Measurements from ENCODE around the gene NEDD8. TPM values are rescaled to one million over a fixed set of nuclear protein-coding genes. Genes with fewer than 3 reads are reported as not detected.

NEDD8 gene
- total RNA-seq (2021), result 214 and 225 TPM in 2 replicates
- long read RNA-seq, transcript NEDD8-201 (4 exons, 708 nt), result major isoform, 70 of 76 reads
- long read RNA-seq, partial matches to known transcripts, result 0 of 76 reads
- long read RNA-seq, other reads (novel, unspliced or antisense), result 2 of 76 reads

DNA sequence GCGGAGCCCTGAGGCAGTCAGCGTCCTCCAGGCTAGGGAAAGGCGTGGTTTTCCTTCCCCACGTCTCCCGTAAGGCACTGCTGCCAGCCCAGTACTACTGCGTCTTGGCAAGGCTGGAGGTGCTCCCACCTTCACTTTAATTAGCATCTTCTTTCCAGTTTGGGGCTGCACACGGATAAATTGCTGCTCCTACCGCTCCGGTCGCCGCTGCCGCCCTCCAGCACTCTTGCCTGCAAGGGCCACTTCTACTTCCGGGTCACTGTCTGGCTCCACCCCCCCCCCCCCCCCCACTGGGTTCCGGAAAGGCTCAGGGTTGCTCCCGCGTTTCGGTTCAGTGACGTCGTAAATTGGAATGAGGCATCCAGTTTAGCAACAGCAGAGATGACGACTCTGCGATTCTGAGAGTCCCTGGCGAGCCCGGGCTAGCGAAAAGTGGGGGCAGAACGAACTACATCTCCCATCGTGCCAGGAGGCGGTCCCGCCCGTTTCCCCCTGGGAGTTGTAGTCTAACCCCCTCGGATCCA, at the start of gene NEDD8:
NEDD8 (minus strand) TSS at position 247 of the 524 bp plus-strand sequence; CDS start at position 147, 100 bp downstream.
- Histone ChIP-seq H3K4me2 (ENCODE audit: insufficient read depth, insufficient read length, low read length) (peak within 1 kb of the TSS; percentile 99), H3K27ac (ENCODE audit: insufficient read length, low read depth, low read length) (peak within 1 kb of the TSS; percentile 57), H2AFZ (ENCODE audit: low read length) (peak within 1 kb of the TSS; percentile 32), H2BK120ac (ENCODE audit: low read depth, low read length, poor library complexity, severe bottlenecking) (no peak within 1 kb of the TSS), H3T11ph (ENCODE audit: low read length) (no peak within 1 kb of the TSS), H4K20me1 (ENCODE audit: control insufficient read depth, insufficient read depth, insufficient read length) (no peaks in the 10 kb centered on the region), H2BK20ac (ENCODE audit: low read depth, low read length, poor library complexity, severe bottlenecking) (no peak within 1 kb of the TSS), H3K79me2 (ENCODE audit: insufficient read depth, low read length) (peaks cover 3% of the 10 kb centered on the region; the same call in 1 of the 2 replicates), H2AK5ac (ENCODE audit: insufficient read length, low read length) (no peak within 1 kb of the TSS), H4K91ac (ENCODE audit: insufficient read length, low read depth, low read length) (no peak within 1 kb of the TSS), H3K9ac (ENCODE audit: extremely low read depth, insufficient read length, low read length) (peak within 1 kb of the TSS; percentile 89), H3K23me2 (ENCODE audit: insufficient read length, low read depth, low read length, poor library complexity, severe bottlenecking) (peaks cover 15% of the 10 kb centered on the region), H4K8ac (replicated peaks; ENCODE audit: insufficient read length, low read depth, low read length) (peak within 1 kb of the TSS; percentile 47), H3K18ac (ENCODE audit: insufficient read length, low read depth, low read length) (peak within 1 kb of the TSS; percentile 83), H3K23ac (ENCODE audit: insufficient read length, low read depth, low read length) (no peak within 1 kb of the TSS), H3K14ac (ENCODE audit: insufficient read depth, low read length) (peak within 1 kb of the TSS; percentile 49), H4K5ac (ENCODE audit: insufficient read length, low read depth, low read length) (no peak within 1 kb of the TSS), H3K27me3 (ENCODE audit: insufficient read depth, low read length) (no peaks in the 10 kb centered on the region), H2BK15ac (ENCODE audit: low read depth, low read length) (no peak within 1 kb of the TSS), H3K4ac (ENCODE audit: low read depth, low read length) (no peak within 1 kb of the TSS), H2BK12ac (ENCODE audit: insufficient read length, low read depth, low read length) (no peak within 1 kb of the TSS), H3K56ac (ENCODE audit: insufficient read length, low read depth, low read length) (no peak within 1 kb of the TSS), H3K4me1 (ENCODE audit: insufficient read depth, low read length) (0 out of 2 replicates have a peak, but pooled peaks cover 6% of the 10 kb centered on the region), H2BK5ac (ENCODE audit: insufficient read length, low read length) (peak within 1 kb of the TSS; percentile 1), H3K79me1 (ENCODE audit: insufficient read depth, low read depth, low read length, poor library complexity, severe bottlenecking) (peaks cover 11% of the 10 kb centered on the region), H3K9me3 (ENCODE audit: control insufficient read depth, low read depth, low read length) (no peaks in the 10 kb centered on the region)
- peak; percentile 89 for DNase-seq
- H3K27me3 Mint-ChIP-seq (ENCODE audit: low read depth), result no peaks in the 10 kb centered on the region
- H3K36me3 Mint-ChIP-seq (ENCODE audit: insufficient read depth in 1 of 3, low read depth in 3 of 3), result peaks cover 18 to 44% (median 40%) of the 10 kb centered on the region in 3 experiments; a peak in 6 of 7 replicates
- TF ChIP-seq, protein P1, sequence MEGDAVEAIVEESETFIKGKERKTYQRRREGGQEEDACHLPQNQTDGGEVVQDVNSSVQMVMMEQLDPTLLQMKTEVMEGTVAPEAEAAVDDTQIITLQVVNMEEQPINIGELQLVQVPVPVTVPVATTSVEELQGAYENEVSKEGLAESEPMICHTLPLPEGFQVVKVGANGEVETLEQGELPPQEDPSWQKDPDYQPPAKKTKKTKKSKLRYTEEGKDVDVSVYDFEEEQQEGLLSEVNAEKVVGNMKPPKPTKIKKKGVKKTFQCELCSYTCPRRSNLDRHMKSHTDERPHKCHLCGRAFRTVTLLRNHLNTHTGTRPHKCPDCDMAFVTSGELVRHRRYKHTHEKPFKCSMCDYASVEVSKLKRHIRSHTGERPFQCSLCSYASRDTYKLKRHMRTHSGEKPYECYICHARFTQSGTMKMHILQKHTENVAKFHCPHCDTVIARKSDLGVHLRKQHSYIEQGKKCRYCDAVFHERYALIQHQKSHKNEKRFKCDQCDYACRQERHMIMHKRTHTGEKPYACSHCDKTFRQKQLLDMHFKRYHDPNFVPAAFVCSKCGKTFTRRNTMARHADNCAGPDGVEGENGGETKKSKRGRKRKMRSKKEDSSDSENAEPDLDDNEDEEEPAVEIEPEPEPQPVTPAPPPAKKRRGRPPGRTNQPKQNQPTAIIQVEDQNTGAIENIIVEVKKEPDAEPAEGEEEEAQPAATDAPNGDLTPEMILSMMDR (conservative IDR thresholded peaks at IDR 0.05), result no peak
- H3K9me3 Mint-ChIP-seq, result no peaks in the 10 kb centered on the region
- WGBS (ENCODE audit: extremely low coverage, insufficient read length, low lambda C conversion rate), result no CpG with 5 or more reads among the region's 30 CpGs
- H3K4me1 Mint-ChIP-seq, result peaks cover 8 to 22% of the 10 kb centered on the region in 2 experiments
- peak within 1 kb of the TSS; percentile 98 to 99 for H3K4me3 Mint-ChIP-seq
- peak within 1 kb of the TSS; percentile 96 to 99 (median 98) for H3K27ac Mint-ChIP-seq
